HL-60 (cell line): ENCODE results near the gene TBCD.

Experiments
- CTCF ChIP-seq: IDR thresholded peaks from one replicate; pipeline ENCODE4 v1.5.1; 2011; ENCODE audit warnings: low read length, control low read depth, inconsistent platforms; ENCODE audit not compliant: insufficient read depth
- POLR2AphosphoS5 ChIP-seq: IDR thresholded peaks from 2 replicates; pipeline ENCODE4 v1.6.1; 2012; ENCODE audit warnings: low read depth
- REST ChIP-seq: IDR thresholded peaks from 2 replicates; pipeline ENCODE4 v1.6.1; 2012; ENCODE audit warnings: low read depth; ENCODE audit not compliant: insufficient replicate concordance
- SPI1 ChIP-seq: IDR thresholded peaks from 2 replicates; pipeline ENCODE4 v1.6.1; 2012; ENCODE audit warnings: low read depth, mild to moderate bottlenecking, borderline replicate concordance

DNA sequence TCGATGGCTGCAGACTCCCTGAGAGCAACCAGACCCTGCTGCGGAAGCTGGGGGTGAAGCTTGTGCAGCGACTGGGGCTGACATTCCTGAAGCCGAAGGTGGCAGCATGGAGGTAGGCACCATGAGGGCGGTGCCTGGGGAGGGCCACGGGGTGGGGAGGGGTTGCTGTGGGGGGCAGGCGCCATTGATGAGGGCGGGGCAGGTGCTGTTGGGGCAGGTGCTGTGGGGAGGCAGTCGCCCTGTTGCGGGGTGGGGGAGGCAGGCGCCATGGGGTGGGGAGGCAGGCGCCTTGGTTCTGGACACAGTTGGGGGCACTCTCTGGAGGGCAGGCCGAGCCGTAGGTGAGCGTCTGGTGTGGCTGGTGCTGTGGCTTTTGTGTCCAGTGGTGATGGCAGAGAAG is 49.0 kb downstream of the TBCD start:
- TF ChIP-seq CTCF (no peak), SPI1 (no peak), POLR2AphosphoS5 (no peak), REST (no peak)
